Stimulated activated CD4-positive, alpha-beta T cell treated with anti-CD3 and anti-CD28 coated beads, Interleukin-15, amount 100 ng/mL, for 1 hour (primary cell): ENCODE results near the gene TRPC1.
A peak's percentile ranks its signal among the peaks of the same experiment; 100 is the strongest.
"Not testable (repeated sequence)": the region's sequence is repeated elsewhere in the genome, so short reads cannot be mapped to it uniquely, and the experiment has no call there.

Experiments
- DNase-seq, 2 donors: peaks; one replicate each; pipeline ENCODE4 v3.0.0-alpha.2; 2020; ENCODE audit warnings: low read depth in 1 of 2, low spot score in 1 of 2

Gene TRPC1

DNA sequence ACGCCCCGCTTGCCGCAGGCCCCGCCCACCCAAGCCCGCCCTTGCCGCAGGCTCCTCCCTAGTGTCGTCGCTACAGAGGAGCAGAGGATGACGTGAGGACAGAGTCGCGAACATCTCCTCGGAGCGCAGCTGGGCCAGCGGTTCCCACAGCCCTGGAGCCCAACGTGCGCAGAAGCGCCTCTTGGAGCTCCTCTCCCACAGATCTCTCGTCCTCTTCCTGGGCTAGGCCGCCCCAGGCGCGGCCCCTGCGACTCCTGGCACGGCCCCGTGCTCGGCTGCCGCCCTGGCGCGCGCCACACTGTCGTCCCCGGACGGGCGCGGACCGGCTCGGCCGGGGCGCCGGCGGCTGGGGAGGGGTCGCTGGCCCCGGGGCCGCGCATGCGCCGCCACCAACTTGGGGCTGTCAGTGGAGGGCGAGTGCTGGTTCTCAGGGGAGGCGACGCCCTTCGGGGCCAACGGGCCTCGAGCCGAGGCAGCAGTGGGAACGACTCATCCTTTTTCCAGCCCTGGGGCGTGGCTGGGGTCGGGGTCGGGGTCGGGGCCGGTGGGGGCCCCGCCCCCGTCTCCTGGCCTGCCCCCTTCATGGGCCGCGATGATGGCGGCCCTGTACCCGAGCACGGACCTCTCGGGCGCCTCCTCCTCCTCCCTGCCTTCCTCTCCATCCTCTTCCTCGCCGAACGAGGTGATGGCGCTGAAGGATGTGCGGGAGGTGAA is at the start of gene TRPC1:
TSS of gene TRPC1 (plus strand) at position 67 of the 714 bp plus-strand sequence. CDS start at position 593, 526 bp downstream.
- DNase-seq, result peak; percentile 47 to 48

DNA sequence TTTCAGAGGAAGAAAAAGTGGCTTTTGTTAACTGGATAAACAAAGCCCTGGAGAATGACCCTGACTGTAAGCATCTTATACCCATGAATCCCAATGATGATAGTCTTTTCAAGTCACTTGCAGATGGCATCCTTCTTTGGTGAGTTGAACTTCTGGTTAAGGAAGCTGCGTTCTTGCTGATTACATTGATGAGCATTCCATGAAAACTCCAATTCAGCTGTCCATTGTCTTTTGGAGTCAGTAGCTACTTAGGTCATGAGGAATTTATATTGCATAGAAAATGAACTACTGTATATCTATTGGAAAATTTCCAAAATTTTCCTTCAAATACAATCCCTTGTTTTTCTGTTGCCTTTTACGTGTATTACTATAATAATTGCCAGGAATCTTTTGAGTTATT is 47.7 kb upstream of the TRPC1 start:
- DNase-seq, result no peak

DNA sequence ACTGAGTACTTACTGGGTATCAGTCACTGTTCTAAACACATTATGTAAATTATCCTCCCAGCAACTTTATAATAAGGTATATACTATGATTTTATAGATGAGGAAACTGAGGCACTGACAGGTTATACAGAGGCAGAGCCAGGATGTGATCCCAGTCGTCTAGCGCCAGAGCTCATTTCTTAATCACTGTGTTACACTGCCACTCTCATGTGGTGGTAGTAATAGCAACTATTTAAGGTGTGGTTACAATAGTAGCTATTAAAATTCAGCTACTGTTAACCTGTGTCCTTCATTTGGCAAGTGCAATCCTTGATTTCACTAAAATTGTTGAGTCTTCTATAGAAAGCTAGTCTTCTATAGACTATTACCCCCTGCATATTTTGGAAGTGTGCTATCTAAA is 43.1 kb upstream of the TRPC1 start:
- DNase-seq, result no peak

DNA sequence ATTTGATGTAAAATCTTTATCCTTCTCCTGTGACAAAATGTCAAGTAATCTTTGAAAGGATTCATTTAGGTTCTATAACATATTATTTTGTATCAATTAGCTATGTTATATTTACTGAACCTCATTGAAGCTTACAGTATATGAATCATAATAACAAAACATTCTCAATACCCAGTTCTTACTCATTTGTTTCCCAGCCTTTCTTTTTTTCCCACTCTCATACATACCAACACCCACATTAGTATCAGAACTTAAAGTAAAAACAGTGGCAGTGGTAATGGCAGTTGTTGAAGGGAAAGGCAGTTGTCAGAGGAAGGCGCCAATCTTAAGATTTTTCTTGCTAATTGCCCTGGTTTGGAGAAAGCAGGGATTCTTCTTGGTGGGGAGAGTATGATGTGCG is 33.2 kb upstream of the TRPC1 start:
- DNase-seq, result no peak

DNA sequence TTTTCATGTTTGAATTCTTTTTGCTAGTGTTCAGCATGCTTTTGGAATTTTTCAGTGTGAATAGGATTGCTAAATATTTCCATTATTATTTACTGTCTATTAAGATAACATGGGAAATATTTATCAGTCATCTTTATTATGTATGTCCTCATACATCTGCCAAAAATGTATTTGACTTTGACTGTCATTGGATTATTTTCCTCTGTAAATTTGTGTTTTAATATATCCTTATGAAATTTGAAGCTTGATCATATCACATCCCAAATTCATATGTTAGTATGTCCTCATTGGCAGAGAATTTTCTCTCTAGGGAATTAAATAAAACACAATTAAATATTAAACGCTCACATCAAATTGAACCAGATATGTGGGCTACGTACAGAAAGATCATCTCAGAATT is 32.3 kb upstream of the TRPC1 start:
- DNase-seq, result no peak

DNA sequence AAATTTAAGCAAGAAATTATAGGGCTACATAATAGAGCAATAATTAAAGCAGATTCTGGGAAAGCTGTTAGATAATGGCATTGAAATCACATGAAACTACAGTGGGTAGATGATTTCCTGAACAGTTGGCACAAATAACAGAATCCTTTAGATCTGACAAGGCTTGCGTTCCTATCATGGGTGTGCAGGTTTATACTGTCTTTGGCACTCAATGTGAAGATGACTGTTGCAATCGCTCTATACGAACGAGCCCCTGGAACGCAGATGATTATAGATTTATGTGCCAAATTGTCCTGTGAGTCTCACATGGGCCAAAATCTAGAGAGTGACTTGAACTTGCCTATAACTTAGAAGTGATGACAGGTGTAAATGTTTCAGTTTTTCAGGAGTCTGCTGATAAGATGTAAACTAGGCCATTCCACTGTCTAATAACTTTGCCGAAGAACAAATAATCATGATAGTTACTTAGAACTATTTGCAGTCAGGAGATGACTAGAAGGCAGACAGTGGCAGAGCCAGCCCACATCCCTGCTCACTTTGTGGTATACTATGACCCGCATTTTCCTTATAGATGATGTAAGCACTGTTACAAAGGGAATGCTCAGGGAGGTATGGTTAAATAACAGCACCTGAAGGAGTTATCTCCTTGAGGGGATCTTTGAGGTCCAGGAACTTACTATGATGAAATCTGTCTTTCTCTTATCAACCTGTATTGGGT is 30.5 kb upstream of the TRPC1 start:
- DNase-seq, result no peak

DNA sequence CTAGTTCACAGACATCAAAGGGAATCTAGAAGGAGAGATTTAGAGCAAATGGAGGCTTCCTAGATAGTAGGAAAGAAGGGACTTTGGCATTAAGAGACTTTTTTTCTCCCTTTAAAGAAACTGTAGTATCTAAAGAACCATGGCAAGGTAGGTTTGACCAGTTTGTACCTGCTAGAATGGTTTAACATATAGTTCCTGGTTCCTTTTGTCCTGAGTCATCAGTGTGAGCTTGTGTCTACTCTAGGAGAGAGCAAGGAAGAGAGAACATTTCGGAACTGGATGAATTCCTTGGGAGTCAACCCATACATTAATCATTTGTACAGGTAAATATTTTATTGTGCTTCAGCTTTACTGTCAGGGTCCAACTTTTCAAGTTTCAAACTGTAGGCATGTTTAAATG is 29.6 kb upstream of the TRPC1 start:
- DNase-seq, result no peak

DNA sequence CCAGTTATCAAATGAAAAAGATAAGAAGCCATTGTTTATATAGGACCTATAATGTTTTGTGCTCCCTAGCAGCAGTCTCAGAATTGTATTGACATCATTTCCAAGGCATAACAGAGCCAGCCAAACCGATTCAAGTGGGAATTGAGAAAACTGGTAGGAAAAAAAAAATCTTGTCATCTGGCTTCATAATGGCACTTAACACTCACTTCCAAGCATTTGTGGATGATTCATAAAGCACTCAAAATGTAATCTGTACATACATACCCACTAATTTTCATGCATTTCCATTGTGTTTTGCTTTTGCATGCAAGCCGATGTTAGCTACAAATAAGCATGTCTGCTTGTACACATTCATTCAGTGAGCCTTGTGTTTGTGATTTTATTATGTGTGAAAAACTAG is 18.6 kb upstream of the TRPC1 start:
- DNase-seq, result no peak

DNA sequence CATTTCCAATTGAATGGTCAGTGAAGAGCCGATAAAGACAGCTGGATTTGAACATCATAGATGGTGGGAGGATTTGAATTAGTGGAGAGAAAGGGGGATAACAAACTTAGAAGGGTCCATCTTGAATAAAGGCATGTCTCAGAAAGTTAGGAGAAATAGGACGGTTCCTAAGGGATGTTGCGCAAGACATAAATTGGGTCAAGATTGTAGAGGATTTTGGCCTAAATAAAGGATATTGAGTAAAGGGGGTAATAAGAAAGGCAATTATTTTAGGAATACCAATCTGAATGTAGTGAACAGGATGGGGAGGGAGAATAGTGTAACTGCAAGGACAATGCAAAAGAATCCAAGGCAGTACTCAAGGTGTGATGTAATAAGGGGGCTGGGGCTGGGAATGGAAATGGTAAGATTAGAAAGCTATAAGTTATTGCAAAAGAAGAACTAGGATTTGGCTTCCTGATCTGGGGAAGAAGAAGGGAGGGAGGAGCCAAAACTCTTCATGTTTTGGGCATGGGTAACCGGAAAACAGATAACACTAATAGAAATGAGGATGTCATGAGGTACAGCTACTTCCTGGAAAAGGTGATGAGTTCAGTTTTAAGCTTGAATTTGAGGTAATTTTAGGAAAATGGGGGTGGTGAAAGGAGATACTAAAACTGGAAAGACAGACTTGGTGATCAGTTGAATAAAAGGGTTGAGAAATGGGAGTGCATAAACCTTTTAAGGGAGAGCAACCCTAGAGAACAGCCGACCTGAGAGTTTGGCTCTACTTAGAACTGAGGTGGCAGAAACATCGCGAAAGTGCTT is 17.3 kb upstream of the TRPC1 start:
- DNase-seq, result no peak

DNA sequence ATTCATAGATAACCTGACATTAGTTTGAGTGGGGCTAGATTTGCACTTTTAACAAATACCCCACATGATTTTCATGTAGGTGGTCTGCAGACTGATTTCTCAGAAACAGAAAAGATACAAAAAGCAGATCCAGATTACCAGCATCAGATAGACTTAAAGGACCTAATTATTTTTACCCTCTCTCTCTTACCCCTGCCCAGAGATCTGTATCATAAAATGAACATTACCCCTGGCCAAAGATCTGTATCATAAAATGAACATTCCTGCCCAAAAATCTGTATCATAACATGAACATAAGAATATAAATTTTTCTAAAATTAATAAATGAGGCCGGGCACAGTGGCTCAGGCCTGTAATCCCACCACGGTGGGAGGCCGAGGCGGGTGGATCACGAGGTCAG is 14.6 kb upstream of the TRPC1 start:
- no peak for DNase-seq

DNA sequence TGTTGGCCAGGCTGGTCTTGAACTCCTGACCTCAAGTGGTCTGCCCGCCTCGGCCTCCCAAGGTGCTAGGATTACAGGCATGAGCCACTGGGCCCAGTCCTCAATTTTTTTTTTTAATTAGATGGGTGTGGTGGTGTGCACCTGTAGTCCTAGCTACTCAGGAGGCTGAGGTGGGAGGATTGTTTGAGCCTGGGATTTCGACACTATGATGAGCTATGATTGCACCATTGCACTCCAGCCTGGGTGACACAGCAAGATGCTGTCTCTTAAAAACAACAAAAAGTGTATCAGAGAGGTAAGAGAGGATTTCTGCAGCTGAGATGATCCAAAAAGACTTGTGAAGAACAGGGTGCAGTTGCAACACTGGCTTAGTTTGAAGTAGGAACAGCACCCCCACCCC is 9.0 kb upstream of the TRPC1 start:
- not testable (repeated sequence) for DNase-seq

DNA sequence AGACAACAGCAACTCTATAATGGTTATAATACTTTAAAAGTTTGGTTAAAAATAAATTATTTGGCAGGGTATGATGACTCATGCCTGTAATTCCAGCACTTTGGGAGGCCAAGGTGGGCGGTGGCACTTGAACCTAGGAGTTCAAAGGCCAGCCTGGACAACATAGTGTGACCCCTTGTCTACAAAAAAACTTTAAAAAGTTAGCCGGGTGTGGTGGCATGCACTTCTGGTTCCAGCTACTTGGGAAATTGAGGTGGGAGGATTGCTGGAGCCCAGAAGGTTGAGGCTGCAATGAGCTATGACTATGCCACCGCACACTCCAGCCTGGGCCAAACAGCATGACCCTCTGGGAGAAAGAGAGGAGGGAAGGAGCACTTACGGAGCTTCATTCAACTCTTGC is 7.7 kb upstream of the TRPC1 start:
- no peak for DNase-seq

DNA sequence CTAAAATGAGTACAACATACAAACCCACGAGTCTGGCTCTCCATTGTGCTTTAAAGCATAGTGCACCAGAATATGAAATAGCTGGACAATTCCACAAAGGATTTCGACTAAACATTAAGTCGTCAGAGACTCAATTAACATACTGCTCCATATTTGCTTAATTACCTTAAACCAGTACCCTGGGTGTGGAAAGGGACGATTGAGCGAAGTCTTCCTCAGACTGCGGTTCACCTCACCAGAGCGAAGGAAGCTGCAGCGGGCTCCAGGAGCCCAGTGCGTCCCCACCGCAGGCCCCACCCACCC is 218 bp upstream of the TRPC1 start:
- DNase-seq, result no peak

DNA sequence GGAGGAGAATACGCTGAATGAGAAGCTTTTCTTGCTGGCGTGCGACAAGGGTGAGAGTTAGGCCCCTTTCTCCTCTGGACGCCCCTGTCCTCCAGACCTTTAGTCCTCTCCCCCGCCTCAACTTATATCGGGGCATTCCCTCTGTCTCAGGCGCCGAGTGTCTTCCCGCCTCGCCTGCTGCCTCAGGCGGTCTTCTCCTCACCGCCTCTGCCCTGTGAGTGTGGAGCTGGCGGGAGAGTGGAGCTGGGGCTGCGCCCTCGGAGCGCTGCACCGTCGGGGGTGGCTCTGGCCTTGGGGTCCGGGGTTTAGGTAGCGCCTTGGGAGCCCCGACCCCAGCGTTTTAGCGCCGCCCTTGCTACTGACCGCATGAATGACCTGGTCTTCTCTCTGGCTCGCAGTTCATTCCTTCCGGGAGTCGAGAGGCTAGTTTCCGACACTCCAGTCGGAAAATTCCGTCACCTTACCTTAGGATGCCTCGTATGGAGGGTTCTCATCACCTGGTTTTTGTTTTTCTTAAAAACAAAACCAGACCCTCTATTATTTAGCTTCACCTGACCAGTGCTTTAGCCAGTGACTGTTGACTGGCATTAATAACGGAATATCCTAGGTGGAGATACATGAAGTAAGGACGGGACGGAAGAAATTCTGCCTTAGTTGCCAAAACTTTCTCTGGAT is 985 bp downstream of the TRPC1 start:
- peak in 1 of 2 donors; percentile 0 for DNase-seq

DNA sequence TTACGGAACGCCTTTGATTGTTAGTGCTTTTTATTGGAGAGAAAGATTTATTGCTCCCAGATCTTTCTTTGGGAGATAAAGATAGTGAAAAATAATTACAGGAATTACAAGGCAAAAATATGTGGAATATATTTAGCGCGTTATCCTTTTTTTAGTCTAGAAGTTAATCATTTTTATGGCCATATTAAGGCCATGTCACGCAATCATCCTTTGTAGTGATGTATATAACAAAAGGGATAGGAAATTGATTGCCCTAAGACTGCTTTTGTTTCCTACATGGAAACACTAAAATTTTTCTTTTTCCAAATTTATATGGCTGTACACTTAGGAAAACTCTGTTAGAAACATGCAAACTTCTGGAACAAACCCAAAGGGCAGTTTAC is 1.5 kb downstream of the TRPC1 start:
- DNase-seq, result no peak

DNA sequence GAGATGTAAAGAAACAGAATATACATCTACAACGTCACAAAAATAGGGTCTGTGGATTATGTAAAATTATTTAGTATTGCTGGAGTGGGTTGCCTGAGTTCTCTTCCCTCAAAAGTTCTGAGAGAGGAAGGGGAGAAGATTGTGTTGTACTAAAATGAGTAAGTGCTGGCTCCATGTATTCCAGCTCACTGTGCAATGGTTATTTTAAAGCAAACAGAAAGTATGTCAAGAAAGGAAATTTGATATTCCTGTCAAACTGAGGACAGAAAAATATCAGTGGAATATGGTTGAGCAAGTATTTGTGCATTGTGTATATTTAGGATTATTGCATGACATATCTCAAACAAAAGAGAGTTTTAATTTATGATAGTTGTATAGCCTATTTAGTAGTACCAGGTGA is 2.2 kb downstream of the TRPC1 start:
- no peak for DNase-seq

DNA sequence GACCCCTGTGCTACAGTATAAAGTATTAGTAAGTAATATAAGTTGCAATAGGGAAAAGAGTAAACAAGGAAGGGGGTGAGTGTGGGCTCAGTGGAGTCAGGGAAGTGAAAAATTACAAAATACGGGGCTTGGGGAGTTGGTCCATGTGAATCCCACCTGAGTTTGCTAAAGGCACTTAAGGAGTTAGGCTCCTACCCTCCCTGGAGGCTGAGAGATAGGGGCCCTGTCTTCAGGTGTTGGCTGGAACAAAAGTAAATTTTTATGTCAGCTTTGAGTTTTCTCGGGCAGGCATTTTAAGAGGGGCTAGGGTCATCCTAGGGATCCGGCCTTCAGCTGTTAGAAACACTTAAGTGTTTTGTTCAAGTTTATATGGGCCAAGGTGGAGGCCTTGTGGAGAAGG is 8.2 kb downstream of the TRPC1 start:
- DNase-seq, result no peak

DNA sequence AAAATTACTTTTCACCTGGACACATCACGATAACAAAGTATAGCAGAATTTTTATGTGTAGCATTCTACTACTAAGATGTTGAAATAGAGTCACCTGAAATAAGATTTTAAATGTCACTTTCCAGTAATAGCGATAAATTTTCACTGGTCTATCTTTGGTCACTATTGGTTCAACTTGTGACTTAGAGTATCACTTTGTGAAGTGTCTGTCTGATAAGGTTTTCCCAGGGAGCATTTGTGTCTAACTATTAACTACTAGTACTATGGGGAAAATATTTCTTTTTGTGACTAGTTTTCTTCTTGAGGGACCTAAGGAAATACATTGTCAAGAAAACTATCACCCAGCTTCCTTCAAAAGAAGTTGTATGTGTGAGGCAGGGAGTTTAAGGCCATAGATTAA is 11.0 kb downstream of the TRPC1 start:
- no peak for DNase-seq

DNA sequence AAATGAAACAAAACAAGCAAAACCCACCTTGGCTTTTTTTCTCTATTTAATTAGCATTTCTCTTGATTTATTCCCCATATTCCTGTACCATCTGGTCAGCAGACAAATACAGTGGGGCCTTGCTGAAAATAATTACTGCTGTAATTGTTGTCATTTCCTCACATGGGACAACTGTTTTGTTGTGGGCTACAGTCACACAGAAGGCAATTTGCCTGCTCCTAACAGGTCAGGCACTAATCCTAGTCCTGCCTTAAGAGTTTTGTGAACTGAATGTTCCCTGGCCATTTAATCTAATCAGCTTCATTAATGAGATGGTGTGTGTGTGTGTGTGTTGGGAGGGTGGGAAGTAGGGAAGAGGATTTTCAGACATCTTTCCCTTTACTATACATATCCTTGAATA is 11.6 kb downstream of the TRPC1 start:
- no peak for DNase-seq

DNA sequence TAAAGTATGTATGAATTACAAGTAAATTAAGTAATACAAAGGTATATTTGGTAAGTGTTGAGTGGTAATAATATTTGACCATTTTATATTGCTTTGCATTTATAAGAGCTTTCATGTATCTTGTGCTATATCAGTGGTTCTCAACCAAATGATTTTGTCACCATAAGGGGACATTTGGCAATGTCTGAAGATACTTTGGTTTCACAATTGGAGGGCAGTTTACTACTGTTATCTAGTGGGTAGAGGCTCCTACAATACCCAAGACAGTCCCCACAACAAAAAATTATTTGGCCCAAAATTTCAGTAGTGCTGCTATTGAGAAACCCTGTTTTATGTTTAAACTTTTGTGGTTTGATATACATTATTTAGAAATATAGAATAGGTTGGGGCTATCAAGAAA is 14.6 kb downstream of the TRPC1 start:
- no peak for DNase-seq

DNA sequence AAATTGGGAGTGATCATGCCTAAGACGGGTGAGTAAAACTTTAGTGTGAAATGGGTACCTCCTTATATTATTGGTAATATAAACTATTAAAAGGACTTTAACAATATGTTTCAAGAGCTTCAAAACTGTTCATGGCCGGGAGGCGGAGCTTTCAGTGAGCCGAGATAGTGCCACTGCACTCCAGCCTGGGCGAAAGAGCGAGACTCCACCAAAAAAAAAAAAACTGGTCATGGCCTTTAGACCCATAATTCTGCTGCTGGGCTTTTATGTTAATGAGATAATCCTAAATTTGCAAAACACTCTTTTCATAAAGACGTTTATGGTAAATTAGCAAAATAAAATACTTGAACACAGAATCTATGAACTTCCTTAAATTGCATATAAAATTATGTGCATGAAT is 22.8 kb downstream of the TRPC1 start:
- DNase-seq, result no peak

DNA sequence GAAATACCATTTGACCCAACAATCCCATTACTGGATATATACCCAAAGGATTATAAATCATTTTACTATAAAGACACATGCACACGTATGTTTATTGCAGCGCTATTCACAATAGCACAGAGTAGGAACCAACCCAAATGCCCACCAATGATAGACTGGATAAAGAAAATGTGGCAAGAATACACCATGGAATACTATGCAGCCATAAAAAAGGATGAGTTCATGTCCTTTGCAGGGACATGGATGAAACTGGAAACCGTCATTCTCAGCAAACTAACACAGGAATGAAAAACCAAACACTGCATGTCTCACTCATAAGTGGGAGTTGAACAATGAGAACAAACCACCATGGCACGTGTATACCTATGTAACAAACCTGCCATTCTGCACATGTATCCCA is 26.7 kb downstream of the TRPC1 start:
- DNase-seq, result not testable (repeated sequence)
